Fibroblast of skin of right quadriceps (primary cell): ENCODE measurements around the gene TREH.
"Not testable (repeated sequence)": the region's sequence is repeated elsewhere in the genome, so short reads cannot be mapped to it uniquely, and the experiment has no call there.

Source experiments
- DNase-seq: peaks from one replicate; pipeline ENCODE4 v3.0.0-alpha.2; 2013

The TREH gene

GRCh38 chr11:118696673-118697226, 17.3 kb upstream of the TREH start:
- no peak for DNase-seq

GRCh38 chr11:118694771-118695170, 15.3 kb upstream of the TREH start:
- no peak for DNase-seq

GRCh38 chr11:118694185-118694584, 14.7 kb upstream of the TREH start:
- no peak for DNase-seq

DNA sequence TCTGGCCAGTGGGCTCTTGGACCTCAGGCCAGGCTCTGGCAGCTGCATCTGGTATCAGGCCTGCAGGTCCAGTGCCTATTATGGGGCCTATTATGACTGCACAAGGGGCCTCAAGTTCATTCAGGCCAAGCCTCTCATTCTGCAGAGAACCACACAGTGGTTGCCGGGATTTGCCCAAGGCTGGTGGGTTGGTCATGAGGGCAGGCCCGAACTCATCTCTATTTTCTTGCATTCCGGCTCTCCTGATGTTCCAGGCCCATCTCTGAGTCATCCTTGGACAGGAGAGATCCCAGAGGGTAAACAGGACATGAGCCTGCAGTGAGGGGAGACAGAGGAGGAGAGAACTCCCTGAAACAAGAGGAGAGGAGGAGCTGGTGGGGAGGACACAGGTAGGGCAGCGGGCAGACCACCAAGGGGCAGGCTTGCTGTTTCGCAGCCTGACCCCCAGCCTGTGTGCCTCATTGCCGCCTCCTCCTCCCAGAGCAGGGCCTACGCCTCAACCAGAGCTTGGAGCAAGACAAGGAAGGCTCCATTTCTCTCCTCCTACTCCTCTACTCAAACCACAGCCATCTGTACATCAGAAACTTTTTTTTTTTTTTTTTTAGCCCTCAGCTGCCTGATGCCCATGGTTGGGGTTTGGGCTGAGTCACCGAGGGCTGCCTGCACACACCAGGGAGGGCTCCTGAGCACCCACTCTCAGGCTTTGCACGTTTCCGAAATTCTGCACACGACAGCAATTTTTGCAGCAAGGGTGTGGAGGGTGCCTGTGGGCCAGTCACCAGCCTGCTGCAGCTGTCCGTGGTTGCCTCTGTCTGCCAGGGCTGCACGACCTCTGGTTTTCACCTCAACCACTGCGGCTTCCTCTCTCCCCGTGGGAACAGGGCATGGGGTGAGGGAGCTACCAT, 12.7 kb upstream of the TREH start:
- peak; percentile 51 for DNase-seq

GRCh38 chr11:118690553-118691304, 11.3 kb upstream of the TREH start:
- no peak for DNase-seq

GRCh38 chr11:118689852-118690552, 10.6 kb upstream of the TREH start:
- DNase-seq, result peak; percentile 81

GRCh38 chr11:118689503-118689851, 10.0 kb upstream of the TREH start:
- DNase-seq, result no peak

DNA sequence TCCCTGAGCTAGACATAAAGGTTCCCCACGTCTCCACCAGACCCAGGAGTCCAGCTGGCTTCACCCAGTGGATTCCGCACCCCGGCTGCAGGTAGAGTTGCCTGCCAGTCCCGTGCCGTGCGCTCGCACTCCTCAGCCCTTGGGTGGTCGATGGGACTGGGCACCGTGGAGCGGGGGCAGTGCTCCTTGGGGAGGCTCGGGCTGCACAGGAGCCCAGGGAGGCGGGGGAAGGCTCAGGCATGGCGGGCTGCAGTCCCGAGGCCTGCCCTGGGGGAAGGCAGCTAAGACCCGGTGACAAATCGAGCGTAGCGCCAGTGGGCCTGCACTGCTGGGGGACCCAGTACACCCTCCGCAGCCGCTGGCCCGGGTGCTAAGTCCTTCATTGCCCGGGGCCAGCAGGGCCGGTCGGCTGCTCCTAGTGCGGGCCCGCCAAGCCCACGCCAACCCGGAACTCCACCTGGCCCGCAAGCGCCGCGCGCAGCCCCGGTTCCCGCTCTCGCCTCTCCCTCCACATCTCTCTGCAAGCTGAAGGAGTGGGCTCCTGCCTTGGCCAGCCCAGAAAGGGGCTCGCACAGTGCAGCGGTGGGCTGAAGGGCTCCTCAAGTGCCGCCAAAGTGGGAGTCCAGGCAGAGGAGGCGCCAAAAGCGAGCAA, 9.5 kb upstream of the TREH start:
- DNase-seq, result no peak

- DNase-seq, result not testable (repeated sequence)
These were observed 8.9 kb upstream of the TREH start for GRCh38 chr11:118688339-118688738.

GRCh38 chr11:118687906-118688305, 8.5 kb upstream of the TREH start:
- DNase-seq, result no peak

DNA sequence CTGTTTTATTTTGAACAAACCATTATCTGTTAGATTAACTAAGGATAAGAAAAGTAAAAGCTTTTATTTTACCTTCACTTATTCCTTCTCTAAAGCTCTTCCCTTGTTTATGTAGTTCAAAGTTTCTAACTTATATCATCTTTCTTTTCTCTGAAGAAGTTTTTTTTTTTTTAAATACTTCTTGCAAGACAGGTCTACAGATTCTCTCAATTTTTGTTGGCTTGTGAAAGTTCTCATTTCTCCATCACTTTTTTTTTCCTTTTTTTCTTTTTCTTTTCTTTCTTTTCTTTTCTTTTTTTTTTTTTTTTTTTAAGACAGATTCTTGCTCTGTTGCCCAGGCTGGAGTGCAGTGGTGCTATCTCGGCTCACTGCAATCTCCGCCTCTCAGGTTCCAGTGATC, 4.7 kb upstream of the TREH start:
- no peak for DNase-seq

GRCh38 chr11:118682939-118683338, 3.5 kb upstream of the TREH start:
- DNase-seq, result not testable (repeated sequence)

DNA sequence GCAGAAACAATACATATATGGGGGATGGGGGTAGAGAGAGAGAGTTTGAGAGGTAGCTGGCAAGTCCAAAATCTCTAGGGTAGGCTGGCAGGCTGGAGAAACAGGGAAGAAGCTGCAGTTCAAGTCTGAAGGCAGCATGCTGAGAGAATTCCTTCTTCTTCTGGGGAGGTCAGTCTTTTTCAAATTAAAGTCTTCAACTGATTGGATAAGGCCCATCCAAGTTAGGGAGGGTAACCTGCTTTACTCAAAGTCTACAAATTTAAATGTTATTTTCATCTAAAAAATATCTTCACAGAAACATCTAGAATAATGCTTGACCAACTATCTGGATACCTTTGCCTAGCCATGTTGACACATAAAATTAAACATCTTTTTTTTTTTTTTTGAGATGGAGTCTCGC, 2.9 kb upstream of the TREH start:
- no peak for DNase-seq

DNA sequence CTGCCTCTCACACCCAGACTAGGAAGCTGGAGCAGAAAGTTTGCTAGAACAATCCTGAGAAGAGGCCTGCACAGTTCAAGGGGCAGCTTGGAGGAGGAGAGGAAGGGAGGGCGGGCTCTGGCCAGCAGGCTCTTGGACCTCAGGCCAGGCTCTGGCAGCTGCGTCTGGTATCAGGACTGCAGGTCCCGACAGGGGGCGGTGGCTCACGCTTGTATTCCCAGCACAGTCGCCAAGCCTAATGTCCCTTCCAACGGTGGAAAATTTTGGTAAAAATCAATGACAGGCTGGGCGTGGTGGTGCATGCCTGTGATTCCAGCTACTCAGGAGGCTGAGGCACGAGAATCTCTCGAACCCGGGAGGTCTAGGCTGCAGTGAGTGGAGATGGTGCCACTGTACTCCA, 542 bp downstream of the TREH start:
- DNase-seq, result not testable (repeated sequence)

DNA sequence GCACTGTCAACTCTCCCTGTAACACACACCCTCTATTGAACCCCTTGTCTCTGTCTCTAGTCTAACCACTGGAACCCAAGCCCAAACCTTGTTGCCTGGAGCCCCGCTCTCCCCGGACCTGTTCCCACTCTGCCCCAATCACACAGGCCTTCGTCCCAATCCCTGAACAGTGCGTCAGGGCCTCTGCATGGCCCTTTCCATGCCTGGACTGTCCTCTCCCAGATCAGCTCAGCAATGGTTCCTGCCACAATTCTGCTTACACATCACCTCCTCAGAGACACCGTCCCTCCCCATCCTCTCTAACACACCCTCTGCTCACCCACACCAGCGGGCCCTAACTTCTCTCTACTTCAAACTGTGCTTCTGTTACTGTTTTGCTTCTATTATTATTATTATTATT, 1.5 kb downstream of the TREH start:
- no peak for DNase-seq

- DNase-seq, result no peak
These were observed 5.4 kb downstream of the TREH start for GRCh38 chr11:118674082-118674435.

GRCh38 chr11:118673361-118674081, 5.9 kb downstream of the TREH start:
- DNase-seq, result no peak

DNA sequence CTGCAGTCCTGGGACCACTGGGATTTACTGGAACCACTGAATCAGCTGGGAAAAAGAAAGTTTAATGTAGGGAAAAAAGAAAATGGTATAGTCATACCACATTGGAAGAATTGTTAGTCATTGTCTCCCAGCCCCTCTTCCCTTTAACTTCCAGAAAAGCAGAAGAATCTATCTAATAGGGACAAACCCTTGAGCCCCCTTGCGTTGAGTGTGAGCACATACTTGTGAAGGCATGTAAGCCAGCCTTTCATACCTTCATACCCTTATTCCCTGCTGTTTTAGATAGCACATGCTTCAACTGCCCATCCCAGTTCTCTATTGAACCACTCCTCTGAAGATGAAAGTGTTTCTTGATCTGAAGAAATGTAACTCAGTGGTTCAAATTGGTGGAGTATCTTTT, 6.6 kb downstream of the TREH start:
- DNase-seq, result peak; percentile 17

- no peak for DNase-seq
These were observed 8.2 kb downstream of the TREH start for GRCh38 chr11:118671254-118671653.

- DNase-seq, result no peak
These were observed 9.4 kb downstream of the TREH start for GRCh38 chr11:118670063-118670462.

GRCh38 chr11:118666371-118666770, 13.1 kb downstream of the TREH start:
- no peak for DNase-seq

- DNase-seq, result no peak
These were observed 15.5 kb downstream of the TREH start for GRCh38 chr11:118663902-118664301.
